Large intestine (tissue), 3 donors: ENCODE measurements around the gene KCNK16. TPM values are rescaled to one million over a fixed set of nuclear protein-coding genes. Genes with fewer than 3 reads are reported as not detected.
A peak's percentile ranks its signal among the peaks of the same experiment; 100 is the strongest.

ENCODE experiments used
- DNase-seq, 2 donors: peaks; one replicate each; pipeline versions ENCODE4 v3.0.0 to v3.0.0-alpha.2; 2013
- H3K27ac ChIP-seq: one replicate; pipeline ENCODE4 v1.5.1; 2013; ENCODE audit warnings: low read length
- H3K27me3 ChIP-seq: 2 replicates; pipeline ENCODE4 v1.6.1; 2013; ENCODE audit warnings: low read length; ENCODE audit not compliant: control insufficient read depth, insufficient read depth
- H3K36me3 ChIP-seq: 2 replicates; pipeline ENCODE4 v1.6.1; 2013; ENCODE audit warnings: low read length; ENCODE audit not compliant: control insufficient read depth, insufficient read depth
- H3K4me1 ChIP-seq: one replicate; pipeline ENCODE4 v1.6.1; 2013; ENCODE audit warnings: low read length; ENCODE audit not compliant: control insufficient read depth, insufficient read depth
- H3K4me3 ChIP-seq: one replicate; pipeline ENCODE4 v1.5.1; 2013; ENCODE audit warnings: low read length
- H3K9me3 ChIP-seq: one replicate; pipeline ENCODE4 v1.6.1; 2013; ENCODE audit warnings: mild to moderate bottlenecking, low read depth, low read length, moderate library complexity; ENCODE audit not compliant: control insufficient read depth
- WGBS: methylation state at CpG from one replicate; pipeline ENCODE4 v1.1.5; 2013; ENCODE audit warnings: low lambda C conversion rate; ENCODE audit not compliant: insufficient coverage; 5-methylcytosine and 5-hydroxymethylcytosine counted together
- polyA plus RNA-seq: library from polyadenylated mRNA; unstranded; fragments of 120-200 nt; gene quantifications from one replicate; pipeline ENCODE4 v1.2.1, GENCODE V29; 2013

KCNK16 gene
- polyA plus RNA-seq, 1 donor, result 8.1 TPM

- H3K36me3 ChIP-seq, result no peaks in the 10 kb centered on the region
- H3K4me3 ChIP-seq, result no peak overlapping the region
- H3K9me3 ChIP-seq, result no peaks in the 10 kb centered on the region
- no peak overlapping the region for H3K27ac ChIP-seq
- WGBS, result 13% methylated on average over 1 of the region's 8 CpGs
- H3K27me3 ChIP-seq, result peaks cover 47% of the 10 kb centered on the region
- peak; percentile 70 to 85 for DNase-seq
- peaks cover 6% of the 10 kb centered on the region for H3K4me1 ChIP-seq
These were observed 42.2 kb downstream of the KCNK16 start for GRCh38 chr6:39280247-39280731.

- no peaks in the 10 kb centered on the region for H3K36me3 ChIP-seq
- H3K27me3 ChIP-seq, result peaks cover 50% of the 10 kb centered on the region
- no peak overlapping the region for H3K4me3 ChIP-seq
- no peaks in the 10 kb centered on the region for H3K9me3 ChIP-seq
- no CpG with 5 or more reads among the region's 6 CpGs for WGBS
- no peak for DNase-seq
- H3K4me1 ChIP-seq, result peaks cover 6% of the 10 kb centered on the region
- no peak overlapping the region for H3K27ac ChIP-seq
These were observed 43.0 kb downstream of the KCNK16 start for GRCh38 chr6:39279539-39279938.

- no peaks in the 10 kb centered on the region for H3K36me3 ChIP-seq
- H3K27ac ChIP-seq, result no peak overlapping the region
- no CpG with 5 or more reads among the region's 3 CpGs for WGBS
- no peaks in the 10 kb centered on the region for H3K9me3 ChIP-seq
- peaks cover 3% of the 10 kb centered on the region for H3K4me1 ChIP-seq
- H3K4me3 ChIP-seq, result no peak overlapping the region
- H3K27me3 ChIP-seq, result peaks cover 47% of the 10 kb centered on the region
- no peak for DNase-seq
These were observed 46.0 kb downstream of the KCNK16 start for GRCh38 chr6:39276379-39276995.

DNA sequence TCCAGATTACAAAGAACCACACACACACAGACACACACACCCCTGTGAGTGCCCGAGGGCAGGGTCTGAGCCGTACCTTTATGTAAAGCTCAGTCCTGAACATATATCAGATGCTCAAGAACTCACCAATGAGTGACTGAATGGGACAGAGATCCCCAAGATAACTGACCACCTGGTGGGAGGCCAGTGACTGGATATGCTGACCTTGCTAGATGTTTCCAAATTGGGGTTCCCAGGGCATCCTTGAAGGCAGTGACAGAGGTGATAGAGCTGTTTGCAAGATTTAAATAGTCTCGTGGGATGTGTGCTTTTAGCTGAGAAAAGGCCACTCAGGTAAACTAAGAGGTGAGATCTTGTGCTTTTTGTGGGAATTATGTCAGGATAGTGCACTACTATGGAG lies 47.6 kb downstream of the KCNK16 start:
- 57% methylated on average over 1 of the region's 3 CpGs for WGBS
- H3K27me3 ChIP-seq, result peaks cover 44% of the 10 kb centered on the region
- no peaks in the 10 kb centered on the region for H3K9me3 ChIP-seq
- no peaks in the 10 kb centered on the region for H3K4me1 ChIP-seq
- no peak overlapping the region for H3K4me3 ChIP-seq
- no peak for DNase-seq
- H3K27ac ChIP-seq, result no peak overlapping the region
- H3K36me3 ChIP-seq, result no peaks in the 10 kb centered on the region

DNA sequence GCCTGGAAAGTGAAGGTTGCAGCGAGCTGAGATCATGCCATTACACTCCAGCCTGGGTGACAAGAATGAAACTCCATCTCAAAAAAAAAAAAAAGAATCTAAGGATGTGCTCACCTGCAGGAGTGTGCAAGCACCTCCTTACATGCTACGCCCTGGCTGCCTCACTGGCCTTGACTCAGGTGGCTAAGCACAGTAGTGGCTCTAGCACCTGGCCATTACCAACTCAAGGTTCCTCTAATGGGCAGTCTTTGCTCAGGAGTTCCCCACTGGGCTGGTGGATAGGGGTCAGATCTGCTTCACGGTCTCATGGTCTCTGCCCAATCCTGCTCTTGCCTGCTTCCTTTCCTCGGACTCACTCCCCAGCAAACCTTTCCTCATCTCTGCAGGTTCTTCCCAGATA lies 48.0 kb downstream of the KCNK16 start:
- DNase-seq, result no peak
- no peak overlapping the region for H3K27ac ChIP-seq
- WGBS, result 0% methylated on average over 1 of the region's 4 CpGs
- no peaks in the 10 kb centered on the region for H3K4me1 ChIP-seq
- H3K9me3 ChIP-seq, result no peaks in the 10 kb centered on the region
- H3K4me3 ChIP-seq, result no peak overlapping the region
- no peaks in the 10 kb centered on the region for H3K36me3 ChIP-seq
- H3K27me3 ChIP-seq, result peaks cover 39% of the 10 kb centered on the region

- no peak overlapping the region for H3K27ac ChIP-seq
- WGBS, result no CpG with 5 or more reads among the region's 6 CpGs
- H3K4me1 ChIP-seq, result no peaks in the 10 kb centered on the region
- no peak for DNase-seq
- H3K27me3 ChIP-seq, result peaks cover 33% of the 10 kb centered on the region
- no peaks in the 10 kb centered on the region for H3K36me3 ChIP-seq
- no peaks in the 10 kb centered on the region for H3K9me3 ChIP-seq
- H3K4me3 ChIP-seq, result no peak overlapping the region
These were observed 49.1 kb downstream of the KCNK16 start for GRCh38 chr6:39273406-39273821.

- no peak overlapping the region for H3K27ac ChIP-seq
- no peaks in the 10 kb centered on the region for H3K36me3 ChIP-seq
- DNase-seq, result peak; percentile 38 to 76
- peaks cover 20% of the 10 kb centered on the region for H3K27me3 ChIP-seq
- no CpG with 5 or more reads among the region's 1 CpG for WGBS
- H3K9me3 ChIP-seq, result no peaks in the 10 kb centered on the region
- H3K4me3 ChIP-seq, result no peak overlapping the region
- peaks cover 3% of the 10 kb centered on the region for H3K4me1 ChIP-seq
These were observed 52.5 kb downstream of the KCNK16 start for GRCh38 chr6:39269961-39270360.

DNA sequence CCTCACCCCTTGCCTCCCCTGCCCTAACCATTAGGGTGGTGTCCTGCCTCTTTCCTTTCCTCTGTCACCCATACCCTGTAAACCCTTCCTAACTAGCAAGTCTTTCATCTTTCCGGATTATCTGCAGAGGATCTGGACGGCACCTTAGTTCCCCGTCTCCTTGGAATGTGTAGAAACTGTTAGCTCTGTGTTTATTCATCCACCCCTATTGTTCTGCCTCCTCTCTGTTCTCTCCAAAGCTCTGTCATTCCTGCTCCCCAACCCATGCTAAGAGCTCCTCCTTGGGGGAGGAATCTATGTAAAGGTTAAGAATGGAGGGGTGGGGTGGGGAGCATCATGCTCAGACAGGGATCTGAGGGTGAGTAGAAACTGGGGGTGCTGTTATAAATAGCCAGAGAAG lies 53.8 kb downstream of the KCNK16 start:
- H3K36me3 ChIP-seq, result no peaks in the 10 kb centered on the region
- no peak overlapping the region for H3K4me3 ChIP-seq
- no peak for DNase-seq
- WGBS, result no CpG with 5 or more reads among the region's 3 CpGs
- peaks cover 14% of the 10 kb centered on the region for H3K27me3 ChIP-seq
- H3K4me1 ChIP-seq, result peaks cover 3% of the 10 kb centered on the region
- H3K9me3 ChIP-seq, result no peaks in the 10 kb centered on the region
- H3K27ac ChIP-seq, result no peak overlapping the region

- Histone ChIP-seq H3K9me3 (no peaks in the 10 kb centered on the region), H3K36me3 (no peaks in the 10 kb centered on the region), H3K4me1 (peaks cover 3% of the 10 kb centered on the region), H3K27ac (no peak overlapping the region), H3K4me3 (no peak overlapping the region), H3K27me3 (peaks cover 9% of the 10 kb centered on the region)
- no peak for DNase-seq
- WGBS, result no CpG with 5 or more reads among the region's 7 CpGs
These were observed 54.3 kb downstream of the KCNK16 start for GRCh38 chr6:39268171-39268570.

GRCh38 chr6:39266782-39267355 lies 55.6 kb downstream of the KCNK16 start:
- H3K4me3 ChIP-seq, result no peak overlapping the region
- peaks cover 7% of the 10 kb centered on the region for H3K27me3 ChIP-seq
- DNase-seq, result no peak
- H3K27ac ChIP-seq, result no peak overlapping the region
- H3K4me1 ChIP-seq, result peaks cover 8% of the 10 kb centered on the region
- no peaks in the 10 kb centered on the region for H3K36me3 ChIP-seq
- no peaks in the 10 kb centered on the region for H3K9me3 ChIP-seq
- WGBS, result no CpG with 5 or more reads among the region's 5 CpGs

GRCh38 chr6:39266375-39266774 lies 56.1 kb downstream of the KCNK16 start:
- Histone ChIP-seq H3K4me3 (no peak overlapping the region), H3K36me3 (no peaks in the 10 kb centered on the region), H3K27ac (no peak overlapping the region), H3K9me3 (no peaks in the 10 kb centered on the region), H3K27me3 (peaks cover 7% of the 10 kb centered on the region), H3K4me1 (peaks cover 12% of the 10 kb centered on the region)
- WGBS, result no CpG with 5 or more reads among the region's 2 CpGs
- DNase-seq, result peak in 1 of 2 donors; percentile 36
